Endothelial cell of umbilical vein (primary cell): Measurements from ENCODE around the gene JARID2. TPM values are rescaled to one million over a fixed set of nuclear protein-coding genes. Genes with fewer than 3 reads are reported as not detected.

Experiments
- BruUV-seq: library from RNA; stranded (reverse); fragments of 400-500 nt; replicated peaks from 2 replicates; lab custom pipeline; 2021; lab: Mats Ljungman, UMichigan
- CTCF ChIA-PET: fragments of 300-600, 350-600 bp; sonication (Branson Sonifier 250); formaldehyde crosslinking; loops from one replicate; lab custom pipeline; 2021; ENCODE audit warnings: antibody characterized with exemption, inconsistent platforms; lab: Charles Lee
- POLR2A ChIA-PET: fragments of 300-600, 350-600 bp; sonication (Branson Sonifier 250); formaldehyde crosslinking; loops from one replicate; lab custom pipeline; 2021; ENCODE audit warnings: antibody characterized with exemption, inconsistent platforms; lab: Charles Lee
- DNase-seq: peaks from one replicate; pipeline ENCODE4 v3.0.0-alpha.2; 2011; ENCODE audit warnings: low read depth, low spot score
- FAIRE-seq: peaks from 2 replicates; lab custom pipeline; 2011; peaks lifted over from hg19 to GRCh38; lab: Jason Lieb, UNC
- H2AFZ ChIP-seq: 2 replicates; pipeline ENCODE4 v1.6.0; 2012; ENCODE audit warnings: low read depth, low read length, control low read depth, inconsistent platforms
- H3K27ac ChIP-seq: 2 replicates; pipeline ENCODE4 v1.5.1; 2011; ENCODE audit warnings: low read depth, mild to moderate bottlenecking, control low read depth, low read length, moderate library complexity; ENCODE audit not compliant: insufficient read depth
- H3K27me3 ChIP-seq, 2 experiments: 2 replicates each; pipeline versions ENCODE4 v1.6.0 to v1.6.1; 2011; ENCODE audit warnings: low read length in 2 of 2, mixed read lengths in 1 of 2; ENCODE audit not compliant: control insufficient read depth in 2 of 2, insufficient read depth in 2 of 2
- H3K36me3 ChIP-seq, 2 experiments: 2 replicates in 1 of 2; 3 replicates in 1 of 2; pipeline ENCODE4 v1.5.1; 2011; ENCODE audit warnings: low read length in 2 of 2, mild to moderate bottlenecking in 1 of 2, moderate library complexity in 1 of 2; ENCODE audit not compliant: control insufficient read depth in 2 of 2, insufficient read depth in 2 of 2; ENCODE audit errors: extremely low read depth in 1 of 2
- H3K4me1 ChIP-seq: 3 replicates; pipeline ENCODE4 v1.5.1; 2011; ENCODE audit warnings: mild to moderate bottlenecking, low read length; ENCODE audit not compliant: control insufficient read depth, insufficient read depth; ENCODE audit errors: extremely low read depth
- H3K4me2 ChIP-seq: 2 replicates; pipeline ENCODE4 v1.6.1; 2011; ENCODE audit warnings: low read length, control low read depth, mixed read lengths; ENCODE audit not compliant: insufficient read depth
- H3K4me3 ChIP-seq, 3 experiments: fragments of 200-600 bp in 1 of 3; sonication (generic), shearing (Covaris generic) in 1 of 3; replicated peaks in 1 of 3; 2 replicates each; pipeline ENCODE4 v1.5.1; 2011 to 2016; ENCODE audit warnings: control low read depth in 3 of 3, low read length in 3 of 3, mild to moderate bottlenecking in 2 of 3, inconsistent platforms in 1 of 3, low read depth in 1 of 3, moderate library complexity in 1 of 3; ENCODE audit not compliant: insufficient read depth in 1 of 3
- H3K79me2 ChIP-seq: 2 replicates; pipeline ENCODE4 v1.6.0; 2012; ENCODE audit warnings: low read length, inconsistent platforms; ENCODE audit not compliant: control insufficient read depth, insufficient read depth
- H3K9ac ChIP-seq: replicated peaks from 2 replicates; pipeline ENCODE3; 2011; ENCODE audit warnings: low read length, control low read depth; ENCODE audit not compliant: insufficient read depth; ENCODE audit errors: extremely low read depth
- H3K9me1 ChIP-seq: replicated peaks from 3 replicates; pipeline ENCODE4 v1.6.0; 2011; ENCODE audit warnings: mild to moderate bottlenecking, low read length; ENCODE audit not compliant: control insufficient read depth, insufficient read depth; ENCODE audit errors: extremely low read depth
- H3K9me3 ChIP-seq: replicated peaks from 2 replicates; pipeline ENCODE4 v1.5.1; 2012; ENCODE audit warnings: low read length, inconsistent platforms; ENCODE audit not compliant: control insufficient read depth, insufficient read depth
- H4K20me1 ChIP-seq: replicated peaks from 2 replicates; pipeline ENCODE3; 2011; ENCODE audit warnings: mild to moderate bottlenecking, low read length; ENCODE audit not compliant: control insufficient read depth, insufficient read depth; ENCODE audit errors: extremely low read depth
- EZH2 ChIP-seq: IDR thresholded peaks from 2 replicates; pipeline ENCODE4 v1.6.1; 2012; ENCODE audit warnings: borderline replicate concordance, low read depth, mild to moderate bottlenecking, moderate library complexity, low read length, inconsistent platforms; ENCODE audit not compliant: severe bottlenecking
- FOS ChIP-seq: IDR thresholded peaks from 2 replicates; pipeline ENCODE4 v1.6.1; 2011; ENCODE audit warnings: mild to moderate bottlenecking, low read length, moderate library complexity, borderline replicate concordance; ENCODE audit not compliant: insufficient read depth
- GATA2 ChIP-seq: IDR thresholded peaks from 2 replicates; pipeline ENCODE4 v1.7.0; 2011; ENCODE audit warnings: low read depth, mild to moderate bottlenecking, moderate library complexity, mixed read lengths, low read length; ENCODE audit not compliant: insufficient read length, insufficient read depth
- JUN ChIP-seq: IDR thresholded peaks from 2 replicates; pipeline ENCODE4 v1.6.1; 2011; ENCODE audit warnings: borderline replicate concordance, low read depth; ENCODE audit not compliant: insufficient read length, insufficient read depth
- MAX ChIP-seq: IDR thresholded peaks from 2 replicates; pipeline ENCODE4 v1.6.1; 2011; ENCODE audit not compliant: insufficient read depth, insufficient read length
- MYC ChIP-seq: IDR thresholded peaks from one replicate; pipeline ENCODE4 v1.6.1; 2011; ENCODE audit warnings: mild to moderate bottlenecking, low read depth, low read length
- POLR2A ChIP-seq: IDR thresholded peaks from 2 replicates; pipeline ENCODE4 v1.6.1; 2012; ENCODE audit warnings: low read depth, mild to moderate bottlenecking, control low read depth, low read length
- POLR2AphosphoS5 ChIP-seq: IDR thresholded peaks from 2 replicates; pipeline ENCODE4 v1.6.1; 2012; ENCODE audit warnings: low read depth, mild to moderate bottlenecking, control low read depth, low read length, moderate library complexity; ENCODE audit not compliant: insufficient read depth
- dilution Hi-C: fragments of 300-500 bp; cut with MboI; formaldehyde crosslinking; loops from one replicate; pipeline ENCODE4 v1.15.0; 2019; ENCODE audit warnings: low sequenced_read_pairs; ENCODE audit not compliant: extremely low pct_ligation_motif_present
- intact Hi-C: fragments of 100-400 bp; cut with micrococcal nuclease; formaldehyde crosslinking; loops from one replicate; pipeline ENCODE4 v1.10.0; 2022
- polyA plus RNA-seq, 4 experiments: library from polyadenylated mRNA; depleted of rRNA in 3 of 4; stranded (reverse) in 3 of 4; unstranded in 1 of 4; fragments of >200 nt; gene quantifications; 2 replicates each; pipeline versions ENCODE4 v1.2.1 to v1.2.3, GENCODE V29; 2011 to 2012; ENCODE audit warnings: missing spikeins in 1 of 4
- total RNA-seq: library from RNA; stranded (reverse); gene quantifications from 2 replicates; pipeline ENCODE4 v1.2.3, GENCODE V29; 2021
- TF ChIP-seq, protein P1 (sequence below), 2 donors: IDR thresholded peaks; 1 replicate in 1 of 2; 2 replicates in 1 of 2; pipeline ENCODE4 v1.5.1; 2011; ENCODE audit warnings: low read length in 2 of 2, mild to moderate bottlenecking in 2 of 2, moderate library complexity in 2 of 2, control low read depth in 1 of 2, inconsistent platforms in 1 of 2, low read depth in 1 of 2; ENCODE audit not compliant: insufficient read depth in 1 of 2; ENCODE audit errors: extremely low read depth in 1 of 2

Gene JARID2
- total and polyA plus RNA-seq, 2 donors (not counting 3 experiments of a cell fraction or from before 2014, with no cell fraction given), result 2.9 to 10.6 TPM

DNA sequence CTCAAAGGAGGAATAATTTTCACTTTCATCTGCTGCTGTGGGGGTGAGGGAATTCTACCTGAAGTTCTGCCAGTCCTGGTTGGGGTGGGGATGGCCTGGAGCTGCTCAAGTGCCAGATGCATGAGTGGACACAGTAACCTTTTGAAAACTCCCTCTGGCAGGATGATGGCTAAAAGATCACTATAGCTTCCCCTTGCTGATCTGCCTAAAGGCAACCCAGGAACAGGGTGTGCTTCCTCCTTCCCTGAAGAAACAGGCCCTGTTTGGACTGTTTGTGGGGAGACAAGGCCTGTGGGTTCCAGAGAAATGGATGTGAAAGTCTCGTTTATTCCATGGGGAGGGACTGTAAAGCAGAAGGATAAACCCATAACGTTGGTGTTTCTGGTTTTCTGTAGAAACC is 240.1 kb downstream of the JARID2 start:
- POLR2A ChIA-PET, result no interaction called here
- dilution Hi-C loops, result no loop called here

More for the DNA sequence above, 240.1 kb downstream of the JARID2 start:
- intact Hi-C loops, result no loop called here
- peaks cover 0 to 2% of the 10 kb centered on the region in 2 experiments for H3K36me3 ChIP-seq
- CTCF ChIA-PET, result interaction anchor here (1.8 kb wide), 1 partner anchor 23 kb away, joined by 4 read pairs; no protein-coding TSS in a partner anchor
- H3K9ac ChIP-seq, result no peak overlapping the region
- no peak for TF ChIP-seq GATA2
- TF ChIP-seq, protein P1, sequence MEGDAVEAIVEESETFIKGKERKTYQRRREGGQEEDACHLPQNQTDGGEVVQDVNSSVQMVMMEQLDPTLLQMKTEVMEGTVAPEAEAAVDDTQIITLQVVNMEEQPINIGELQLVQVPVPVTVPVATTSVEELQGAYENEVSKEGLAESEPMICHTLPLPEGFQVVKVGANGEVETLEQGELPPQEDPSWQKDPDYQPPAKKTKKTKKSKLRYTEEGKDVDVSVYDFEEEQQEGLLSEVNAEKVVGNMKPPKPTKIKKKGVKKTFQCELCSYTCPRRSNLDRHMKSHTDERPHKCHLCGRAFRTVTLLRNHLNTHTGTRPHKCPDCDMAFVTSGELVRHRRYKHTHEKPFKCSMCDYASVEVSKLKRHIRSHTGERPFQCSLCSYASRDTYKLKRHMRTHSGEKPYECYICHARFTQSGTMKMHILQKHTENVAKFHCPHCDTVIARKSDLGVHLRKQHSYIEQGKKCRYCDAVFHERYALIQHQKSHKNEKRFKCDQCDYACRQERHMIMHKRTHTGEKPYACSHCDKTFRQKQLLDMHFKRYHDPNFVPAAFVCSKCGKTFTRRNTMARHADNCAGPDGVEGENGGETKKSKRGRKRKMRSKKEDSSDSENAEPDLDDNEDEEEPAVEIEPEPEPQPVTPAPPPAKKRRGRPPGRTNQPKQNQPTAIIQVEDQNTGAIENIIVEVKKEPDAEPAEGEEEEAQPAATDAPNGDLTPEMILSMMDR (IDR thresholded peaks at IDR 0.05; ENCODE audit: extremely low read depth in 1 of 2, insufficient read depth in 1 of 2, low read depth in 1 of 2, low read length in 2 of 2), result no peak
- TF ChIP-seq MYC, result no peak
- no peak for TF ChIP-seq POLR2AphosphoS5
- no peak for TF ChIP-seq MAX
- TF ChIP-seq EZH2, result no peak
- TF ChIP-seq FOS, result no peak
- no peak for TF ChIP-seq JUN
- TF ChIP-seq POLR2A, result no peak
- no peak overlapping the region for H3K27ac ChIP-seq
- H3K4me2 ChIP-seq, result no peak overlapping the region
- FAIRE-seq (no peak), DNase-seq (no peak)
- no peak overlapping the region for H2AFZ ChIP-seq
- no peaks in the 10 kb centered on the region for H3K4me1 ChIP-seq
- H3K4me3 ChIP-seq, result no peak overlapping the region
- H4K20me1 ChIP-seq, result no peaks in the 10 kb centered on the region
- H3K9me3 ChIP-seq, result no peaks in the 10 kb centered on the region
- BruUV-seq, result no TSS peak
- no peaks in the 10 kb centered on the region for H3K27me3 ChIP-seq
- no peaks in the 10 kb centered on the region for H3K79me2 ChIP-seq
- H3K9me1 ChIP-seq, result no peaks in the 10 kb centered on the region
